Endothelial cell of umbilical vein (primary cell): ENCODE measurements around the gene KDM4B. TPM values are rescaled to one million over a fixed set of nuclear protein-coding genes. Genes with fewer than 3 reads are reported as not detected.

Experiments
- BruUV-seq: library from RNA; stranded (reverse); fragments of 400-500 nt; replicated peaks from 2 replicates; lab custom pipeline; 2021; lab: Mats Ljungman, UMichigan
- CTCF ChIA-PET: fragments of 300-600, 350-600 bp; sonication (Branson Sonifier 250); formaldehyde crosslinking; loops from one replicate; lab custom pipeline; 2021; ENCODE audit warnings: antibody characterized with exemption, inconsistent platforms; lab: Charles Lee
- POLR2A ChIA-PET: fragments of 300-600, 350-600 bp; sonication (Branson Sonifier 250); formaldehyde crosslinking; loops from one replicate; lab custom pipeline; 2021; ENCODE audit warnings: antibody characterized with exemption, inconsistent platforms; lab: Charles Lee
- DNase-seq: peaks from one replicate; pipeline ENCODE4 v3.0.0-alpha.2; 2011; ENCODE audit warnings: low read depth, low spot score
- FAIRE-seq: peaks from 2 replicates; lab custom pipeline; 2011; peaks lifted over from hg19 to GRCh38; lab: Jason Lieb, UNC
- H2AFZ ChIP-seq: 2 replicates; pipeline ENCODE4 v1.6.0; 2012; ENCODE audit warnings: low read depth, low read length, control low read depth, inconsistent platforms
- H3K27ac ChIP-seq: 2 replicates; pipeline ENCODE4 v1.5.1; 2011; ENCODE audit warnings: low read depth, mild to moderate bottlenecking, control low read depth, low read length, moderate library complexity; ENCODE audit not compliant: insufficient read depth
- H3K27me3 ChIP-seq, 2 experiments: 2 replicates each; pipeline versions ENCODE4 v1.6.0 to v1.6.1; 2011; ENCODE audit warnings: low read length in 2 of 2, mixed read lengths in 1 of 2; ENCODE audit not compliant: control insufficient read depth in 2 of 2, insufficient read depth in 2 of 2
- H3K36me3 ChIP-seq, 2 experiments: 2 replicates in 1 of 2; 3 replicates in 1 of 2; pipeline ENCODE4 v1.5.1; 2011; ENCODE audit warnings: low read length in 2 of 2, mild to moderate bottlenecking in 1 of 2, moderate library complexity in 1 of 2; ENCODE audit not compliant: control insufficient read depth in 2 of 2, insufficient read depth in 2 of 2; ENCODE audit errors: extremely low read depth in 1 of 2
- H3K4me1 ChIP-seq: 3 replicates; pipeline ENCODE4 v1.5.1; 2011; ENCODE audit warnings: mild to moderate bottlenecking, low read length; ENCODE audit not compliant: control insufficient read depth, insufficient read depth; ENCODE audit errors: extremely low read depth
- H3K4me2 ChIP-seq: 2 replicates; pipeline ENCODE4 v1.6.1; 2011; ENCODE audit warnings: low read length, control low read depth, mixed read lengths; ENCODE audit not compliant: insufficient read depth
- H3K4me3 ChIP-seq, 3 experiments: fragments of 200-600 bp in 1 of 3; sonication (generic), shearing (Covaris generic) in 1 of 3; replicated peaks in 1 of 3; 2 replicates each; pipeline ENCODE4 v1.5.1; 2011 to 2016; ENCODE audit warnings: control low read depth in 3 of 3, low read length in 3 of 3, mild to moderate bottlenecking in 2 of 3, inconsistent platforms in 1 of 3, low read depth in 1 of 3, moderate library complexity in 1 of 3; ENCODE audit not compliant: insufficient read depth in 1 of 3
- H3K79me2 ChIP-seq: 2 replicates; pipeline ENCODE4 v1.6.0; 2012; ENCODE audit warnings: low read length, inconsistent platforms; ENCODE audit not compliant: control insufficient read depth, insufficient read depth
- H3K9ac ChIP-seq: replicated peaks from 2 replicates; pipeline ENCODE3; 2011; ENCODE audit warnings: low read length, control low read depth; ENCODE audit not compliant: insufficient read depth; ENCODE audit errors: extremely low read depth
- H3K9me1 ChIP-seq: replicated peaks from 3 replicates; pipeline ENCODE4 v1.6.0; 2011; ENCODE audit warnings: mild to moderate bottlenecking, low read length; ENCODE audit not compliant: control insufficient read depth, insufficient read depth; ENCODE audit errors: extremely low read depth
- H3K9me3 ChIP-seq: replicated peaks from 2 replicates; pipeline ENCODE4 v1.5.1; 2012; ENCODE audit warnings: low read length, inconsistent platforms; ENCODE audit not compliant: control insufficient read depth, insufficient read depth
- H4K20me1 ChIP-seq: replicated peaks from 2 replicates; pipeline ENCODE3; 2011; ENCODE audit warnings: mild to moderate bottlenecking, low read length; ENCODE audit not compliant: control insufficient read depth, insufficient read depth; ENCODE audit errors: extremely low read depth
- EZH2 ChIP-seq: IDR thresholded peaks from 2 replicates; pipeline ENCODE4 v1.6.1; 2012; ENCODE audit warnings: borderline replicate concordance, low read depth, mild to moderate bottlenecking, moderate library complexity, low read length, inconsistent platforms; ENCODE audit not compliant: severe bottlenecking
- FOS ChIP-seq: IDR thresholded peaks from 2 replicates; pipeline ENCODE4 v1.6.1; 2011; ENCODE audit warnings: mild to moderate bottlenecking, low read length, moderate library complexity, borderline replicate concordance; ENCODE audit not compliant: insufficient read depth
- GATA2 ChIP-seq: IDR thresholded peaks from 2 replicates; pipeline ENCODE4 v1.7.0; 2011; ENCODE audit warnings: low read depth, mild to moderate bottlenecking, moderate library complexity, mixed read lengths, low read length; ENCODE audit not compliant: insufficient read length, insufficient read depth
- JUN ChIP-seq: IDR thresholded peaks from 2 replicates; pipeline ENCODE4 v1.6.1; 2011; ENCODE audit warnings: borderline replicate concordance, low read depth; ENCODE audit not compliant: insufficient read length, insufficient read depth
- MYC ChIP-seq: IDR thresholded peaks from one replicate; pipeline ENCODE4 v1.6.1; 2011; ENCODE audit warnings: mild to moderate bottlenecking, low read depth, low read length
- POLR2A ChIP-seq: IDR thresholded peaks from 2 replicates; pipeline ENCODE4 v1.6.1; 2012; ENCODE audit warnings: low read depth, mild to moderate bottlenecking, control low read depth, low read length
- POLR2AphosphoS5 ChIP-seq: IDR thresholded peaks from 2 replicates; pipeline ENCODE4 v1.6.1; 2012; ENCODE audit warnings: low read depth, mild to moderate bottlenecking, control low read depth, low read length, moderate library complexity; ENCODE audit not compliant: insufficient read depth
- dilution Hi-C: fragments of 300-500 bp; cut with MboI; formaldehyde crosslinking; loops from one replicate; pipeline ENCODE4 v1.15.0; 2019; ENCODE audit warnings: low sequenced_read_pairs; ENCODE audit not compliant: extremely low pct_ligation_motif_present
- intact Hi-C: fragments of 100-400 bp; cut with micrococcal nuclease; formaldehyde crosslinking; loops from one replicate; pipeline ENCODE4 v1.10.0; 2022
- polyA plus RNA-seq, 4 experiments: library from polyadenylated mRNA; depleted of rRNA in 3 of 4; stranded (reverse) in 3 of 4; unstranded in 1 of 4; fragments of >200 nt; gene quantifications; 2 replicates each; pipeline versions ENCODE4 v1.2.1 to v1.2.3, GENCODE V29; 2011 to 2012; ENCODE audit warnings: missing spikeins in 1 of 4
- total RNA-seq: library from RNA; stranded (reverse); gene quantifications from 2 replicates; pipeline ENCODE4 v1.2.3, GENCODE V29; 2021
- TF ChIP-seq, protein P1 (sequence below), 2 donors: IDR thresholded peaks; 1 replicate in 1 of 2; 2 replicates in 1 of 2; pipeline ENCODE4 v1.5.1; 2011; ENCODE audit warnings: low read length in 2 of 2, mild to moderate bottlenecking in 2 of 2, moderate library complexity in 2 of 2, control low read depth in 1 of 2, inconsistent platforms in 1 of 2, low read depth in 1 of 2; ENCODE audit not compliant: insufficient read depth in 1 of 2; ENCODE audit errors: extremely low read depth in 1 of 2
- TF ChIP-seq, protein P2 (sequence below): IDR thresholded peaks from 2 replicates; pipeline ENCODE4 v1.6.1; 2011; ENCODE audit not compliant: insufficient read depth, insufficient read length

KDM4B gene
- total and polyA plus RNA-seq, 2 donors (not counting 3 experiments of a cell fraction or from before 2014, with no cell fraction given), result 12.4 to 37.2 TPM

DNA sequence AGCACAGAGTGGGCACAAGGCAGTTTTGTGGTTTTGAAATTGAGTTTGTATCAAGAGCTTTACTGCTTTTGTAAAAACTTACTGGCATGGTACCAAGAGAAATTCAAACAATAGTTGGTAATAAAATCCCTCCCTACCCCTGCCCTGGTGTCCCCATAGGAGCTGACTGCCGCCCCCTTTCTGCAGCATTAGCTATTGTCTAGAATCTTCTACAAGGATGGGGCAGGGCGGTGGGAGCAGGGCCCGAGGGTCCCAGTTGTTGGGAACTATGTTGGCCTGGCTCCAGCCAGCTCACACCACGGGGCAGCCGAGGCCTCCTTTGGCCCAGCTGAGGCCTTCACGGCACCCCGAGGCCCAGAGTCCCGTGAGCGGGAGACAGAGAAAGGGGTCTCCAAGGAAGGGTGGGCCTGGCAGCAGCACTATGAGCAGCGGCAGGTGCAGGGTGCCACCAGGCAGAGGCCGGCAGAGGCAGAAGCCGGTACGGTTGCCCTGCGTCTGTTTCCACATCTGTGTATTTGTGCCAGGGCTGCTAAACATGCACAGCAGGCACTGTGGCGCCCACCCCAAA lies 57.9 kb downstream of the KDM4B start:
- Histone ChIP-seq H3K4me1 (no peaks in the 10 kb centered on the region), H3K27me3 (no peaks in the 10 kb centered on the region), H3K4me3 (no peak overlapping the region), H3K4me2 (no peak overlapping the region), H3K9me3 (no peaks in the 10 kb centered on the region), H2AFZ (no peak overlapping the region), H4K20me1 (peaks cover 2% of the 10 kb centered on the region), H3K9ac (no peak overlapping the region), H3K36me3 (no peaks in the 10 kb centered on the region), H3K9me1 (no peaks in the 10 kb centered on the region), H3K27ac (no peak overlapping the region), H3K79me2 (peaks cover 19% of the 10 kb centered on the region)
- intact Hi-C loops, result no loop called here
- DNase-seq (peak; percentile 37), FAIRE-seq (no peak)
- dilution Hi-C loops, result no loop called here
- POLR2A ChIA-PET, result interaction anchor here (1.3 to 1.7 kb wide), 2 partner anchors 25 to 58 kb away, joined by 4 read pairs; partner anchors contain the start of gene KDM4B
- no TSS peak for BruUV-seq
- no peak for TF ChIP-seq JUN
- TF ChIP-seq, protein P1, sequence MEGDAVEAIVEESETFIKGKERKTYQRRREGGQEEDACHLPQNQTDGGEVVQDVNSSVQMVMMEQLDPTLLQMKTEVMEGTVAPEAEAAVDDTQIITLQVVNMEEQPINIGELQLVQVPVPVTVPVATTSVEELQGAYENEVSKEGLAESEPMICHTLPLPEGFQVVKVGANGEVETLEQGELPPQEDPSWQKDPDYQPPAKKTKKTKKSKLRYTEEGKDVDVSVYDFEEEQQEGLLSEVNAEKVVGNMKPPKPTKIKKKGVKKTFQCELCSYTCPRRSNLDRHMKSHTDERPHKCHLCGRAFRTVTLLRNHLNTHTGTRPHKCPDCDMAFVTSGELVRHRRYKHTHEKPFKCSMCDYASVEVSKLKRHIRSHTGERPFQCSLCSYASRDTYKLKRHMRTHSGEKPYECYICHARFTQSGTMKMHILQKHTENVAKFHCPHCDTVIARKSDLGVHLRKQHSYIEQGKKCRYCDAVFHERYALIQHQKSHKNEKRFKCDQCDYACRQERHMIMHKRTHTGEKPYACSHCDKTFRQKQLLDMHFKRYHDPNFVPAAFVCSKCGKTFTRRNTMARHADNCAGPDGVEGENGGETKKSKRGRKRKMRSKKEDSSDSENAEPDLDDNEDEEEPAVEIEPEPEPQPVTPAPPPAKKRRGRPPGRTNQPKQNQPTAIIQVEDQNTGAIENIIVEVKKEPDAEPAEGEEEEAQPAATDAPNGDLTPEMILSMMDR (IDR thresholded peaks at IDR 0.05; ENCODE audit: extremely low read depth in 1 of 2, insufficient read depth in 1 of 2, low read depth in 1 of 2, low read length in 2 of 2), result peak in 1 of 2 donors; percentile 26
- no peak for TF ChIP-seq POLR2A
- CTCF ChIA-PET, result interaction anchor here (1.0 to 3.5 kb wide), 11 partner anchors 25 to 236 kb away, joined by 3 to 32 read pairs (median 3); no protein-coding TSS in a partner anchor

DNA sequence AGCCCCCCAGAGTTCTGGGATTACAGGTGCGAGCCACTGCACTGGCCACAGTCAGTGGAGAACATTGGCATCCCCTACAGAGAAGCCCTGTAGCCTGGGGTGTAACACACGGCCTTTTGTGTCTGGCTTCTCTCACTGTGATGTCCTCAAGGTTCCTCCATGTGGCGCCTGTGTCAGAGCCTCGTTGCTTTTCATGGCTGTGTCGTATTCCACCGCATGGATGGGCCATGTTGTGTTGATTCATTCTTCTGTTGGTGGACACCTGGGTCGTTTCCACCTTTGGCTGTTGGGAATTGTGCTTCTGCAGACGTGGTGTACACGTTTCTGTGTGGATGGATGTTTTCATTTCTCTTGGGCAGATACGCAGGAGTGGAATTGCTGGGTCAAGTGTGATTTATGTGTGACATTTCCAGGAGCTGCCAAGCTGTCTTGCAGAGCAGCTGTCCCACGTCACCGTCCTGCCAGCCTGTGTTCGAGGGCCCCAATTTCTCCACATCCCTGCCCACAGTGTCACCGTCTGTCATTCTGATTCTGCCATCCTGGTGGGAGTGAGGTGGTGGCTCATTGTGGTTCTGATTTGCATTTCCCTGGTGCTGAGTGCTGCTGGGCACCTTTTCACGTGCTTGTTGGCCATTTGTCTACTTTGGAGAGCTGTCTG lies 59.4 kb downstream of the KDM4B start:
- peaks cover 2% of the 10 kb centered on the region for H4K20me1 ChIP-seq
- no peaks in the 10 kb centered on the region for H3K4me1 ChIP-seq
- H3K9me3 ChIP-seq, result no peaks in the 10 kb centered on the region
- no peak overlapping the region for H3K4me2 ChIP-seq
- H3K9ac ChIP-seq, result no peak overlapping the region
- dilution Hi-C loops (no loop called here), intact Hi-C loops (no loop called here)
- FAIRE-seq, result no peak
- TF ChIP-seq EZH2 (no peak), JUN (no peak), POLR2AphosphoS5 (no peak), GATA2 (no peak), MYC (no peak), FOS (no peak), POLR2A (no peak)
- TF ChIP-seq, protein P2, sequence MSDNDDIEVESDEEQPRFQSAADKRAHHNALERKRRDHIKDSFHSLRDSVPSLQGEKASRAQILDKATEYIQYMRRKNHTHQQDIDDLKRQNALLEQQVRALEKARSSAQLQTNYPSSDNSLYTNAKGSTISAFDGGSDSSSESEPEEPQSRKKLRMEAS, result no peak
- TF ChIP-seq, protein P1 (IDR thresholded peaks at IDR 0.05; ENCODE audit: extremely low read depth in 1 of 2, insufficient read depth in 1 of 2, low read depth in 1 of 2, low read length in 2 of 2), result no peak
- DNase-seq, result no peak
- ChIA-PET POLR2A (no interaction called here), CTCF (interaction anchor here (0.8 to 4.1 kb wide), 5 partner anchors 8 to 156 kb away, joined by 3 to 103 read pairs (median 7); no protein-coding TSS in a partner anchor)
- H3K27me3 ChIP-seq, result no peaks in the 10 kb centered on the region
- no peaks in the 10 kb centered on the region for H3K9me1 ChIP-seq
- BruUV-seq, result no TSS peak
- peaks cover 0 to 3% of the 10 kb centered on the region in 2 experiments for H3K36me3 ChIP-seq
- peaks cover 12% of the 10 kb centered on the region for H3K79me2 ChIP-seq
- no peak overlapping the region for H3K27ac ChIP-seq
- H3K4me3 ChIP-seq, result no peak overlapping the region
- no peak overlapping the region for H2AFZ ChIP-seq
